CD4-positive, alpha-beta T cell (primary cell): ENCODE measurements around the gene ALK. TPM values are rescaled to one million over a fixed set of nuclear protein-coding genes. Genes with fewer than 3 reads are reported as not detected.

Experiments used
- ATAC-seq: fragments of 200-7000 bp; cut with Tn5 transposase; one replicate; pipeline ENCODE4 v1.10.0; 2022; ENCODE audit warnings: mild to moderate bottlenecking; ENCODE audit not compliant: poor library complexity
- CTCF ChIA-PET: fragments of 350-600 bp; sonication (Branson Sonifier 250); formaldehyde crosslinking; loops from one replicate; lab custom pipeline; 2021; ENCODE audit warnings: antibody characterized with exemption, inconsistent platforms; lab: Charles Lee
- POLR2A ChIA-PET: fragments of 350-600 bp; sonication (Branson Sonifier 250); formaldehyde crosslinking; loops from one replicate; lab custom pipeline; 2021; ENCODE audit warnings: antibody characterized with exemption, inconsistent platforms; lab: Charles Lee
- DNase-seq, 14 experiments: peaks; one replicate each; pipeline ENCODE4 v3.0.0-alpha.2; 2013 to 2020; ENCODE audit warnings: mixed read lengths in 2 of 14
- H3K27ac ChIP-seq, 2 donors: one replicate each; pipeline versions ENCODE4 v1.5.1 to v1.7.0; 2013; ENCODE audit warnings: low read length in 2 of 2, low read depth in 1 of 2, mild to moderate bottlenecking in 1 of 2
- H3K27me3 ChIP-seq, 2 experiments: 1 replicate in 1 of 2; 2 replicates in 1 of 2; pipeline versions ENCODE4 v1.6.1 to v1.7.0; 2013; ENCODE audit warnings: low read length in 2 of 2, control low read depth in 1 of 2, mild to moderate bottlenecking in 1 of 2, moderate library complexity in 1 of 2; ENCODE audit not compliant: insufficient read depth in 2 of 2, control insufficient read depth in 1 of 2
- H3K36me3 ChIP-seq: one replicate; pipeline ENCODE4 v1.6.1; 2013; ENCODE audit warnings: low read length, control low read depth; ENCODE audit not compliant: insufficient read depth
- H3K4me1 ChIP-seq: one replicate; pipeline ENCODE4 v1.6.1; 2013; ENCODE audit warnings: low read length, control low read depth; ENCODE audit not compliant: insufficient read depth
- H3K4me3 ChIP-seq: one replicate; pipeline ENCODE4 v1.5.1; 2013; ENCODE audit warnings: mild to moderate bottlenecking, low read length, moderate library complexity
- H3K9me3 ChIP-seq, 2 experiments: 1 replicate in 1 of 2; 2 replicates in 1 of 2; pipeline versions ENCODE4 v1.6.1 to v1.7.0; 2013; ENCODE audit warnings: low read length in 2 of 2, mild to moderate bottlenecking in 2 of 2, control low read depth in 1 of 2, moderate library complexity in 1 of 2; ENCODE audit not compliant: control insufficient read depth in 1 of 2, insufficient read depth in 1 of 2
- H3K27ac Mint-ChIP-seq: one replicate; pipeline ENCODE4 v1.8.0; 2020; ENCODE audit warnings: mixed read lengths
- H3K27me3 Mint-ChIP-seq: one replicate; pipeline ENCODE4 v1.8.0; 2021; ENCODE audit warnings: mixed read lengths
- H3K36me3 Mint-ChIP-seq: one replicate; pipeline ENCODE4 v1.8.0; 2021; ENCODE audit warnings: low read depth, mixed read lengths
- H3K4me1 Mint-ChIP-seq: one replicate; pipeline ENCODE4 v1.8.0; 2021; ENCODE audit warnings: low read depth, mixed read lengths
- H3K4me3 Mint-ChIP-seq: one replicate; pipeline ENCODE4 v1.8.0; 2020; ENCODE audit warnings: mild to moderate bottlenecking, mixed read lengths
- H3K9me3 Mint-ChIP-seq: one replicate; pipeline ENCODE4 v1.8.0; 2020; ENCODE audit warnings: mixed read lengths
- intact Hi-C, 2 experiments: fragments of 100-400 bp; cut with DNase I in 1 of 2; cut with micrococcal nuclease in 1 of 2; formaldehyde crosslinking; loops; one replicate each; pipeline versions ENCODE4 v1.15.1 to v1.9.0; 2023 to 2025; cut with DNase I, micrococcal nuclease
- total RNA-seq, 174 experiments: library from RNA in 2 of 174; stranded (reverse) in 2 of 174; gene quantifications; one replicate each; pipeline ENCODE4 v1.2.3 and lab custom pipeline; 2021 to 2026
- TF ChIP-seq, protein P1 (sequence below): fragments of 200-600 bp; IDR thresholded peaks from one replicate; pipeline ENCODE4 v1.8.0; 2022; ENCODE audit warnings: antibody characterized with exemption, mild to moderate bottlenecking

The ALK gene
- total RNA-seq, 2 experiments from 2014 or later: not detected

DNA sequence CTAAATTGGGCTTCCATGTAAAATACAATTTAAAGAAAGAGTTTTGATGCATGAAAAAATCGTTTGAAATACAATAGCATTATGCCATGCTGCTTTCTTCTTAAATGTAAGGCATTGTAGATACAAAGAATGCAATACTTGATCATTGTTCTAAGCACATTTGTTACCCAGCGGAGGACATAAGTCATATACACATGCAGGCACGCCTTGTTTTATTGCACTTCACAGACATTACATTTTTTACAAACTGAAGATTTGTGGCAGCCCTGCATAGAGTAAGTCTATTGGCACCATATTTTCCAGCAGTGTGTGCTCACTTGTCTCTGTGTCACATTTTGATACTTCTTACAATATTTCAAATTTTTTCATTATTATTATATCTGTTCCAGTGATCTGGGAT is 461.2 kb downstream of the ALK start:
- no peaks in the 10 kb centered on the region for H3K9me3 ChIP-seq
- no peak overlapping the region for H3K27ac ChIP-seq
- Mint-ChIP-seq H3K4me1 (no peaks in the 10 kb centered on the region), H3K36me3 (no peaks in the 10 kb centered on the region), H3K4me3 (no peak overlapping the region), H3K27me3 (peaks cover 43% of the 10 kb centered on the region), H3K9me3 (no peaks in the 10 kb centered on the region), H3K27ac (no peak overlapping the region)
- H3K4me3 ChIP-seq: no peak overlapping the region
- no peaks in the 10 kb centered on the region for H3K36me3 ChIP-seq
- TF ChIP-seq, protein P1, sequence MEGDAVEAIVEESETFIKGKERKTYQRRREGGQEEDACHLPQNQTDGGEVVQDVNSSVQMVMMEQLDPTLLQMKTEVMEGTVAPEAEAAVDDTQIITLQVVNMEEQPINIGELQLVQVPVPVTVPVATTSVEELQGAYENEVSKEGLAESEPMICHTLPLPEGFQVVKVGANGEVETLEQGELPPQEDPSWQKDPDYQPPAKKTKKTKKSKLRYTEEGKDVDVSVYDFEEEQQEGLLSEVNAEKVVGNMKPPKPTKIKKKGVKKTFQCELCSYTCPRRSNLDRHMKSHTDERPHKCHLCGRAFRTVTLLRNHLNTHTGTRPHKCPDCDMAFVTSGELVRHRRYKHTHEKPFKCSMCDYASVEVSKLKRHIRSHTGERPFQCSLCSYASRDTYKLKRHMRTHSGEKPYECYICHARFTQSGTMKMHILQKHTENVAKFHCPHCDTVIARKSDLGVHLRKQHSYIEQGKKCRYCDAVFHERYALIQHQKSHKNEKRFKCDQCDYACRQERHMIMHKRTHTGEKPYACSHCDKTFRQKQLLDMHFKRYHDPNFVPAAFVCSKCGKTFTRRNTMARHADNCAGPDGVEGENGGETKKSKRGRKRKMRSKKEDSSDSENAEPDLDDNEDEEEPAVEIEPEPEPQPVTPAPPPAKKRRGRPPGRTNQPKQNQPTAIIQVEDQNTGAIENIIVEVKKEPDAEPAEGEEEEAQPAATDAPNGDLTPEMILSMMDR: no peak
- CTCF ChIA-PET: interaction anchor here (0.5 kb wide), 1 partner anchor 9 kb away, joined by 3 read pairs; no protein-coding TSS in a partner anchor
- POLR2A ChIA-PET: no interaction called here
- H3K27me3 ChIP-seq: peaks cover 0 to 7% of the 10 kb centered on the region in 2 experiments
- ATAC-seq: no peak
- intact Hi-C loops: no loop called here
- no peak for DNase-seq
- no peaks in the 10 kb centered on the region for H3K4me1 ChIP-seq

DNA sequence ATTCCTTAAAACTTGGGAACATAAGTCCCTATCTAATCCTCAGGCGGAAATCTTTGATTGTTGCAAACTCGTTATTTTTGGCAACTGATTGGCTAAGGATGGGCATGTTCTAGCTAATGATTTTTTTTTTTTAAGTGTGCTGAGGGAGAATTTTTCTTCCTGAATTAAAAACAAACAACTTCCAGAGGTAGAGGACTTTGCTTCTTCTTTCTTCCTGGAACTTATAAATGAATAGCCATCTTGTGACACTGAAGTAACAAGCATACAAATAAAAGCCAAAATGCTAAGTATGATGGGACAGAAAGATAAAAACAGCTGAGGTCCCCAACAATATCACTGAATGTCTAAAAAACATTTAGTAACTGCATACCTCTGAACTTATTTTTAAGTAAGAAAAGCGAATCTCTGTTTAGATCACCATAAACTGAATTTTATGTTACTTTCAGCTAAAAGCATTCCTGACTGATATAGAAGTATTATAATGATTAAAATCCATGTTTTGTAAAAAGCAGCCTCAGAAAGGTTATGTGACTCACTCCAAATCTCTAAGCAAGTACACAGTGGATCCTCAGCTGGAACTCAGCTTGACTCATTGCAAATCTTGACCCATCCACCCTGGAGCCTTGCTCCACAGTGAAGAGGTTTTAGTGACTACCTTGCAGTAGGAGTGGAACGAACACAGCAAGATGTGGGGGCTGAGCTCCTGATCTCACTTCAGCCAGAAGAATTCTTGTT is 461.8 kb downstream of the ALK start:
- no peak overlapping the region for H3K4me3 Mint-ChIP-seq
- H3K36me3 ChIP-seq: no peaks in the 10 kb centered on the region
- H3K9me3 ChIP-seq: no peaks in the 10 kb centered on the region
- H3K27me3 ChIP-seq: peaks cover 0 to 7% of the 10 kb centered on the region in 2 experiments
- H3K4me1 ChIP-seq: no peaks in the 10 kb centered on the region
- ATAC-seq: no peak
- H3K36me3 Mint-ChIP-seq: no peaks in the 10 kb centered on the region
- no peak overlapping the region for H3K4me3 ChIP-seq
- ChIA-PET CTCF (interaction anchor here (0.5 kb wide), 1 partner anchor 9 kb away, joined by 3 read pairs; no protein-coding TSS in a partner anchor), POLR2A (no interaction called here)
- no peaks in the 10 kb centered on the region for H3K4me1 Mint-ChIP-seq
- H3K9me3 Mint-ChIP-seq: no peaks in the 10 kb centered on the region
- H3K27ac ChIP-seq: no peak overlapping the region
- TF ChIP-seq, protein P1: no peak
- H3K27me3 Mint-ChIP-seq: peaks cover 38% of the 10 kb centered on the region
- DNase-seq: no peak
- no peak overlapping the region for H3K27ac Mint-ChIP-seq
- intact Hi-C loops: no loop called here

GRCh38 chr2:29456429-29456828 is 465.0 kb downstream of the ALK start:
- TF ChIP-seq, protein P1: no peak
- Histone ChIP-seq H3K27me3 (peaks cover 0 to 10% of the 10 kb centered on the region in 2 experiments), H3K36me3 (no peaks in the 10 kb centered on the region), H3K4me1 (no peaks in the 10 kb centered on the region), H3K4me3 (no peak overlapping the region), H3K9me3 (no peaks in the 10 kb centered on the region), H3K27ac (no peak overlapping the region)
- ChIA-PET CTCF (no interaction called here), POLR2A (no interaction called here)
- H3K4me1 Mint-ChIP-seq: no peaks in the 10 kb centered on the region
- no peaks in the 10 kb centered on the region for H3K36me3 Mint-ChIP-seq
- H3K27me3 Mint-ChIP-seq: peaks cover 40% of the 10 kb centered on the region
- H3K9me3 Mint-ChIP-seq: no peaks in the 10 kb centered on the region
- H3K27ac Mint-ChIP-seq: no peak overlapping the region
- no peak overlapping the region for H3K4me3 Mint-ChIP-seq
- DNase-seq (no peak), ATAC-seq (no peak)
- intact Hi-C loops: no loop called here
